ENCODE measurements around the gene HOXA6.
A peak's percentile ranks its signal among the peaks of the same experiment; 100 is the strongest.

The HOXA6 gene

GRCh38 chr7:27151931-27152815 lies 4.6 kb upstream of the HOXA6 start, which contains the start of gene HOXA3:
TSS of gene HOXA3 (minus strand) at chr7:27152583. CDS start at chr7:27110640, 41,943 bp downstream.
- H3K4me1 ChIP-seq (ENCODE audit: insufficient read depth, low read length): peaks cover 14% of the 10 kb centered on the region
- peak within 1 kb of the TSS; percentile 34 for H2AFZ ChIP-seq (ENCODE audit: low read depth, low read length)
- peaks cover 95% of the 10 kb centered on the region for H3K27me3 ChIP-seq (ENCODE audit: insufficient read depth, low read length)
- no peaks in the 10 kb centered on the region for H3K36me3 ChIP-seq (ENCODE audit: insufficient read depth, low read length)
- H3K4me3 ChIP-seq (ENCODE audit: low read length): peak within 1 kb of the TSS; percentile 43
- H3K9me3 ChIP-seq (ENCODE audit: low read length): peaks cover 5% of the 10 kb centered on the region

- Histone ChIP-seq H3K4me3 (ENCODE audit: low read length) (peak overlapping the region; percentile 43), H3K4me1 (ENCODE audit: insufficient read depth, low read length) (peaks cover 14% of the 10 kb centered on the region), H3K9me3 (ENCODE audit: low read length) (peaks cover 8% of the 10 kb centered on the region), H3K36me3 (ENCODE audit: insufficient read depth, low read length) (no peaks in the 10 kb centered on the region), H3K27me3 (ENCODE audit: insufficient read depth, low read length) (peaks cover 96% of the 10 kb centered on the region), H2AFZ (ENCODE audit: low read depth, low read length) (peak overlapping the region; percentile 34)
Measured at GRCh38 chr7:27151341-27151930, 3.9 kb upstream of the HOXA6 start.

- Histone ChIP-seq H2AFZ (ENCODE audit: low read depth, low read length) (peak overlapping the region; percentile 34), H3K27me3 (ENCODE audit: insufficient read depth, low read length) (peaks cover 96% of the 10 kb centered on the region), H3K9me3 (ENCODE audit: low read length) (peaks cover 8% of the 10 kb centered on the region), H3K36me3 (ENCODE audit: insufficient read depth, low read length) (no peaks in the 10 kb centered on the region), H3K4me1 (ENCODE audit: insufficient read depth, low read length) (peaks cover 10% of the 10 kb centered on the region), H3K4me3 (ENCODE audit: low read length) (peak overlapping the region; percentile 43)
Measured at GRCh38 chr7:27150568-27151340, 3.2 kb upstream of the HOXA6 start.

- Histone ChIP-seq H3K4me3 (ENCODE audit: low read length) (peak overlapping the region; percentile 43), H2AFZ (ENCODE audit: low read depth, low read length) (no peak overlapping the region), H3K4me1 (ENCODE audit: insufficient read depth, low read length) (peaks cover 10% of the 10 kb centered on the region), H3K9me3 (ENCODE audit: low read length) (peaks cover 8% of the 10 kb centered on the region), H3K27me3 (ENCODE audit: insufficient read depth, low read length) (peaks cover 96% of the 10 kb centered on the region), H3K36me3 (ENCODE audit: insufficient read depth, low read length) (no peaks in the 10 kb centered on the region)
Measured at GRCh38 chr7:27149842-27150567, 2.4 kb upstream of the HOXA6 start.

GRCh38 chr7:27148756-27149641 lies 1.4 kb upstream of the HOXA6 start:
- Histone ChIP-seq H3K9me3 (ENCODE audit: low read length) (peaks cover 3% of the 10 kb centered on the region), H3K4me3 (ENCODE audit: low read length) (no peak overlapping the region), H3K27me3 (ENCODE audit: insufficient read depth, low read length) (peaks cover 96% of the 10 kb centered on the region), H3K4me1 (ENCODE audit: insufficient read depth, low read length) (peaks cover 10% of the 10 kb centered on the region), H3K36me3 (ENCODE audit: insufficient read depth, low read length) (no peaks in the 10 kb centered on the region), H2AFZ (ENCODE audit: low read depth, low read length) (no peak overlapping the region)

GRCh38 chr7:27148031-27148755 lies 619 bp upstream of the HOXA6 start:
- Histone ChIP-seq H3K9me3 (ENCODE audit: low read length) (peaks cover 3% of the 10 kb centered on the region), H2AFZ (ENCODE audit: low read depth, low read length) (no peak overlapping the region), H3K4me3 (ENCODE audit: low read length) (no peak overlapping the region), H3K36me3 (ENCODE audit: insufficient read depth, low read length) (no peaks in the 10 kb centered on the region), H3K27me3 (ENCODE audit: insufficient read depth, low read length) (peaks cover 96% of the 10 kb centered on the region), H3K4me1 (ENCODE audit: insufficient read depth, low read length) (peaks cover 14% of the 10 kb centered on the region)

GRCh38 chr7:27146491-27147198 lies 929 bp downstream of the HOXA6 start:
- Histone ChIP-seq H3K4me1 (ENCODE audit: insufficient read depth, low read length) (peaks cover 21% of the 10 kb centered on the region), H2AFZ (ENCODE audit: low read depth, low read length) (no peak overlapping the region), H3K4me3 (ENCODE audit: low read length) (no peak overlapping the region), H3K27me3 (ENCODE audit: insufficient read depth, low read length) (peaks cover 96% of the 10 kb centered on the region), H3K36me3 (ENCODE audit: insufficient read depth, low read length) (no peaks in the 10 kb centered on the region), H3K9me3 (ENCODE audit: low read length) (peaks cover 3% of the 10 kb centered on the region)

- Histone ChIP-seq H3K36me3 (ENCODE audit: insufficient read depth, low read length) (no peaks in the 10 kb centered on the region), H3K27me3 (ENCODE audit: insufficient read depth, low read length) (peaks cover 97% of the 10 kb centered on the region), H2AFZ (ENCODE audit: low read depth, low read length) (no peak overlapping the region), H3K4me1 (ENCODE audit: insufficient read depth, low read length) (peaks cover 14% of the 10 kb centered on the region), H3K4me3 (ENCODE audit: low read length) (no peak overlapping the region), H3K9me3 (ENCODE audit: low read length) (peaks cover 6% of the 10 kb centered on the region)
Measured at GRCh38 chr7:27145914-27146412, 1.6 kb downstream of the HOXA6 start.

- no peak overlapping the region for H2AFZ ChIP-seq (ENCODE audit: low read depth, low read length)
- peaks cover 11% of the 10 kb centered on the region for H3K4me1 ChIP-seq (ENCODE audit: insufficient read depth, low read length)
- H3K4me3 ChIP-seq (ENCODE audit: low read length): no peak overlapping the region
- peaks cover 99% of the 10 kb centered on the region for H3K27me3 ChIP-seq (ENCODE audit: insufficient read depth, low read length)
- H3K9me3 ChIP-seq (ENCODE audit: low read length): peaks cover 6% of the 10 kb centered on the region
- no peaks in the 10 kb centered on the region for H3K36me3 ChIP-seq (ENCODE audit: insufficient read depth, low read length)
Measured at GRCh38 chr7:27145165-27145913, 2.2 kb downstream of the HOXA6 start.

- no peaks in the 10 kb centered on the region for H3K36me3 ChIP-seq (ENCODE audit: insufficient read depth, low read length)
- no peak overlapping the region for H2AFZ ChIP-seq (ENCODE audit: low read depth, low read length)
- peaks cover 6% of the 10 kb centered on the region for H3K9me3 ChIP-seq (ENCODE audit: low read length)
- H3K27me3 ChIP-seq (ENCODE audit: insufficient read depth, low read length): peaks cover 99% of the 10 kb centered on the region
- no peak overlapping the region for H3K4me3 ChIP-seq (ENCODE audit: low read length)
- H3K4me1 ChIP-seq (ENCODE audit: insufficient read depth, low read length): peaks cover 12% of the 10 kb centered on the region
Measured at GRCh38 chr7:27144781-27145164, 2.8 kb downstream of the HOXA6 start.

Data from neuron (in vitro differentiated cells).